Measurements from ENCODE around the gene PACSIN2.

The PACSIN2 gene

GRCh38 chr22:42991010-42991651 is 23.8 kb downstream of the PACSIN2 start:
- H3K4me1 ChIP-seq (ENCODE audit: control insufficient read depth in 1 of 2, insufficient read depth in 1 of 2, low read depth in 1 of 2, low read length in 1 of 2): peaks cover 50 to 55% of the 10 kb centered on the region in 2 experiments
- no peaks in the 10 kb centered on the region for H3K9me3 ChIP-seq
- peak overlapping the region; percentile 12 for H3K27ac ChIP-seq
- H3K27me3 ChIP-seq: no peaks in the 10 kb centered on the region
- TF ChIP-seq CTCF (IDR thresholded peaks at IDR 0.05): no peak
- no peak overlapping the region for H3K4me3 ChIP-seq (ENCODE audit: low read depth in 1 of 2, low read length in 1 of 2)
- no peaks in the 10 kb centered on the region for H3K36me3 ChIP-seq

- no peak for TF ChIP-seq CTCF (IDR thresholded peaks at IDR 0.05)
- Histone ChIP-seq H3K27ac (peak overlapping the region; percentile 45), H3K9me3 (no peaks in the 10 kb centered on the region), H3K4me3 (ENCODE audit: low read depth in 1 of 2, low read length in 1 of 2) (no peak overlapping the region), H3K27me3 (no peaks in the 10 kb centered on the region), H3K36me3 (no peaks in the 10 kb centered on the region), H3K4me1 (ENCODE audit: control insufficient read depth in 1 of 2, insufficient read depth in 1 of 2, low read depth in 1 of 2, low read length in 1 of 2) (peaks cover 42 to 47% of the 10 kb centered on the region in 2 experiments)
Measured at GRCh38 chr22:42990131-42990838, 24.7 kb downstream of the PACSIN2 start.

GRCh38 chr22:42986115-42986514 is 28.8 kb downstream of the PACSIN2 start:
- TF ChIP-seq CTCF (IDR thresholded peaks at IDR 0.05): no peak
- no peaks in the 10 kb centered on the region for H3K36me3 ChIP-seq
- H3K27me3 ChIP-seq: no peaks in the 10 kb centered on the region
- H3K4me1 ChIP-seq (ENCODE audit: control insufficient read depth in 1 of 2, insufficient read depth in 1 of 2, low read depth in 1 of 2, low read length in 1 of 2): peaks cover 10 to 13% of the 10 kb centered on the region in 2 experiments
- H3K4me3 ChIP-seq (ENCODE audit: low read depth in 1 of 2, low read length in 1 of 2): no peak overlapping the region
- no peak overlapping the region for H3K27ac ChIP-seq
- no peaks in the 10 kb centered on the region for H3K9me3 ChIP-seq

- no peak for TF ChIP-seq CTCF (IDR thresholded peaks at IDR 0.05)
- no peaks in the 10 kb centered on the region for H3K9me3 ChIP-seq
- H3K36me3 ChIP-seq: no peaks in the 10 kb centered on the region
- peaks cover 5 to 9% of the 10 kb centered on the region in 2 experiments for H3K4me1 ChIP-seq (ENCODE audit: control insufficient read depth in 1 of 2, insufficient read depth in 1 of 2, low read depth in 1 of 2, low read length in 1 of 2)
- H3K27me3 ChIP-seq: no peaks in the 10 kb centered on the region
- no peak overlapping the region for H3K4me3 ChIP-seq (ENCODE audit: low read depth in 1 of 2, low read length in 1 of 2)
- peak overlapping the region; percentile 57 for H3K27ac ChIP-seq
Measured at GRCh38 chr22:42985531-42985905, 29.4 kb downstream of the PACSIN2 start.

- no peaks in the 10 kb centered on the region for H3K9me3 ChIP-seq
- no peaks in the 10 kb centered on the region for H3K36me3 ChIP-seq
- no peak overlapping the region for H3K4me3 ChIP-seq (ENCODE audit: low read depth in 1 of 2, low read length in 1 of 2)
- H3K27me3 ChIP-seq: no peaks in the 10 kb centered on the region
- no peak for TF ChIP-seq CTCF (IDR thresholded peaks at IDR 0.05)
- peak overlapping the region; percentile 57 for H3K27ac ChIP-seq
- H3K4me1 ChIP-seq (ENCODE audit: control insufficient read depth in 1 of 2, insufficient read depth in 1 of 2, low read depth in 1 of 2, low read length in 1 of 2): peaks cover 0 to 4% of the 10 kb centered on the region in 2 experiments
Measured at GRCh38 chr22:42984814-42985530, 30.0 kb downstream of the PACSIN2 start.
